BLaER1 treated with 17β-estradiol and CSF1 and Interleukin-3, amounts not matched to agents 10 nM and 100 nM (cell line): ENCODE measurements around the gene GXYLT2.

ENCODE experiments used
- H3K27ac ChIP-seq, 11 experiments: shearing (Covaris generic); formaldehyde crosslinking; 2 replicates each; pipeline ENCODE4 v1.8.1; 2022
- H3K27me3 ChIP-seq, 11 experiments: shearing (Covaris generic); formaldehyde crosslinking; 2 replicates each; pipeline ENCODE4 v1.8.1; 2022
- H3K36me3 ChIP-seq, 11 experiments: shearing (Covaris generic); formaldehyde crosslinking; 2 replicates each; pipeline ENCODE4 v1.8.1; 2022
- H3K4me1 ChIP-seq, 10 experiments: shearing (Covaris generic); formaldehyde crosslinking; 2 replicates each; pipeline ENCODE4 v1.8.1; 2022
- H3K4me2 ChIP-seq, 11 experiments: shearing (Covaris generic); formaldehyde crosslinking; 2 replicates each; pipeline ENCODE4 v1.8.1; 2022
- H3K4me3 ChIP-seq, 10 experiments: shearing (Covaris generic); formaldehyde crosslinking; 2 replicates each; pipeline ENCODE4 v1.8.1; 2022
- H3K9ac ChIP-seq, 11 experiments: shearing (Covaris generic); formaldehyde crosslinking; 2 replicates each; pipeline ENCODE4 v1.8.1; 2022
- H3K9me3 ChIP-seq, 11 experiments: shearing (Covaris generic); formaldehyde crosslinking; replicated peaks in 1 of 11; 2 replicates each; pipeline ENCODE4 v1.8.1; 2022
- H4K20me1 ChIP-seq, 11 experiments: shearing (Covaris generic); formaldehyde crosslinking; 2 replicates each; pipeline ENCODE4 v1.8.1; 2022
- Cebpa-rat ChIP-seq, 11 experiments: shearing (Covaris generic); IDR thresholded peaks; 2 replicates each; pipeline ENCODE4 v1.8.1; 2022

GXYLT2 gene

GRCh38 chr3:72855001-72855400 lies 32.8 kb upstream of the GXYLT2 start:
- no peak overlapping the region for H3K4me3 ChIP-seq
- H3K4me1 ChIP-seq: no peaks in the 10 kb centered on the region; a peak in 1 of 20 replicates
- H3K9ac ChIP-seq: no peak overlapping the region
- TF ChIP-seq Cebpa-rat (IDR thresholded peaks at IDR 0.05): no peak
- no peak overlapping the region for H3K27ac ChIP-seq
- no peak overlapping the region for H3K4me2 ChIP-seq
- H4K20me1 ChIP-seq: no peaks in the 10 kb centered on the region
- no peaks in the 10 kb centered on the region for H3K9me3 ChIP-seq
- H3K27me3 ChIP-seq: no peaks in the 10 kb centered on the region
- no peaks in the 10 kb centered on the region for H3K36me3 ChIP-seq

GRCh38 chr3:72860053-72860452 lies 27.8 kb upstream of the GXYLT2 start:
- no peaks in the 10 kb centered on the region for H4K20me1 ChIP-seq

GRCh38 chr3:72860846-72861245 lies 27.0 kb upstream of the GXYLT2 start:
- no peak overlapping the region for H3K9ac ChIP-seq
- TF ChIP-seq Cebpa-rat (IDR thresholded peaks at IDR 0.05): no peak
- H3K4me3 ChIP-seq: no peak overlapping the region

More at GRCh38 chr3:72860053-72860452, 27.8 kb upstream of the GXYLT2 start:
- no peak for TF ChIP-seq Cebpa-rat (IDR thresholded peaks at IDR 0.05)
- H3K27ac ChIP-seq: no peak overlapping the region
- no peak overlapping the region for H3K9ac ChIP-seq
- H3K4me3 ChIP-seq: no peak overlapping the region
- no peaks in the 10 kb centered on the region for H3K4me1 ChIP-seq
- H3K36me3 ChIP-seq: no peaks in the 10 kb centered on the region
- no peak overlapping the region for H3K4me2 ChIP-seq
- no peaks in the 10 kb centered on the region for H3K27me3 ChIP-seq
- H3K9me3 ChIP-seq: no peaks in the 10 kb centered on the region

GRCh38 chr3:72862314-72863090 lies 25.3 kb upstream of the GXYLT2 start:
- Histone ChIP-seq H4K20me1 (no peaks in the 10 kb centered on the region), H3K27me3 (no peaks in the 10 kb centered on the region), H3K9ac (no peak overlapping the region), H3K4me1 (no peaks in the 10 kb centered on the region), H3K27ac (no peak overlapping the region), H3K4me3 (no peak overlapping the region), H3K9me3 (peaks cover 0 to 8% (median 0%) of the 10 kb centered on the region in 11 experiments; a peak in 3 of 22 replicates), H3K4me2 (no peak overlapping the region), H3K36me3 (no peaks in the 10 kb centered on the region)
- TF ChIP-seq Cebpa-rat (IDR thresholded peaks at IDR 0.05): no peak

More at GRCh38 chr3:72860846-72861245, 27.0 kb upstream of the GXYLT2 start:
- Histone ChIP-seq H3K27ac (no peak overlapping the region), H3K27me3 (no peaks in the 10 kb centered on the region), H3K9me3 (no peaks in the 10 kb centered on the region), H4K20me1 (no peaks in the 10 kb centered on the region), H3K36me3 (no peaks in the 10 kb centered on the region), H3K4me2 (no peak overlapping the region), H3K4me1 (no peaks in the 10 kb centered on the region)

- H3K27me3 ChIP-seq: no peaks in the 10 kb centered on the region; a peak in 1 of 22 replicates
- no peak overlapping the region for H3K4me3 ChIP-seq
- H3K9me3 ChIP-seq: peaks cover 0 to 9% (median 0%) of the 10 kb centered on the region in 11 experiments; a peak in 3 of 22 replicates
- H3K4me1 ChIP-seq: no peaks in the 10 kb centered on the region
- H3K9ac ChIP-seq: no peak overlapping the region
- no peaks in the 10 kb centered on the region for H4K20me1 ChIP-seq
- H3K36me3 ChIP-seq: no peaks in the 10 kb centered on the region
- H3K4me2 ChIP-seq: no peak overlapping the region
- H3K27ac ChIP-seq: no peak overlapping the region
- no peak for TF ChIP-seq Cebpa-rat (IDR thresholded peaks at IDR 0.05)
These were observed 15.7 kb upstream of the GXYLT2 start for GRCh38 chr3:72872183-72872582.

- Histone ChIP-seq H3K9me3 (peaks cover 7 to 12% (median 10%) of the 10 kb centered on the region in 11 experiments; a peak in 21 of 22 replicates), H3K4me1 (peaks cover 0 to 18% (median 10%) of the 10 kb centered on the region in 10 experiments; a peak in 16 of 20 replicates), H3K9ac (peak overlapping the region in 4 of 11 experiments; percentile 65 to 73 (median 66); a peak in 2 of 22 replicates), H3K36me3 (no peaks in the 10 kb centered on the region), H3K27me3 (peaks cover 43 to 55% (median 51%) of the 10 kb centered on the region in 11 experiments), H3K4me2 (peak overlapping the region; percentile 85 to 96 (median 91)), H3K4me3 (peak overlapping the region; percentile 60 to 78 (median 66)), H3K27ac (no peak overlapping the region), H4K20me1 (peaks cover 0 to 10% (median 0%) of the 10 kb centered on the region in 11 experiments; a peak in 5 of 22 replicates)
- no peak for TF ChIP-seq Cebpa-rat (IDR thresholded peaks at IDR 0.05)
These were observed 522 bp upstream of the GXYLT2 start for GRCh38 chr3:72887343-72887704.

- peak overlapping the region; percentile 60 to 78 (median 66) for H3K4me3 ChIP-seq
- peaks cover 0 to 3% (median under 1%) of the 10 kb centered on the region in 11 experiments; a peak in 8 of 22 replicates for H3K9me3 ChIP-seq
- TF ChIP-seq Cebpa-rat (IDR thresholded peaks at IDR 0.05): no peak
- peaks cover 43 to 55% (median 51%) of the 10 kb centered on the region in 11 experiments for H3K27me3 ChIP-seq
- no peaks in the 10 kb centered on the region for H3K36me3 ChIP-seq
- peak overlapping the region; percentile 36 to 73 (median 65); a peak in 18 of 22 replicates for H3K9ac ChIP-seq
- H3K4me2 ChIP-seq: peak overlapping the region; percentile 85 to 96 (median 91)
- H3K27ac ChIP-seq: no peak overlapping the region
- peaks cover 0 to 10% (median 0%) of the 10 kb centered on the region in 11 experiments; a peak in 5 of 22 replicates for H4K20me1 ChIP-seq
- H3K4me1 ChIP-seq: peaks cover 0 to 25% (median 10%) of the 10 kb centered on the region in 10 experiments; a peak in 16 of 20 replicates
These were observed 882 bp downstream of the GXYLT2 start for GRCh38 chr3:72888546-72889309.

- H3K27me3 ChIP-seq: peaks cover 43 to 55% (median 51%) of the 10 kb centered on the region in 11 experiments
- TF ChIP-seq Cebpa-rat (IDR thresholded peaks at IDR 0.05): no peak
These were observed 1.7 kb downstream of the GXYLT2 start for GRCh38 chr3:72889310-72890165.

More at GRCh38 chr3:72889310-72890165, 1.7 kb downstream of the GXYLT2 start:
- Histone ChIP-seq H3K36me3 (no peaks in the 10 kb centered on the region), H3K27ac (no peak overlapping the region), H3K9ac (no peak overlapping the region), H3K4me1 (peaks cover 0 to 25% (median 10%) of the 10 kb centered on the region in 10 experiments; a peak in 16 of 20 replicates), H4K20me1 (peaks cover 0 to 10% (median 0%) of the 10 kb centered on the region in 11 experiments; a peak in 5 of 22 replicates), H3K4me2 (peak overlapping the region in 2 of 11 experiments; percentile 93 to 96; a peak in 2 of 22 replicates), H3K4me3 (no peak overlapping the region), H3K9me3 (no peaks in the 10 kb centered on the region)
